Stimulated activated CD4-positive, alpha-beta T cell treated with anti-CD3 and anti-CD28 coated beads, Interleukin-1b, Interleukin-23, amount 100 ng/mL, for 24 hours (primary cell): ENCODE results near the gene ZNF221.
"Not testable (repeated sequence)": the region's sequence is repeated elsewhere in the genome, so short reads cannot be mapped to it uniquely, and the experiment has no call there.

Experiments used
- DNase-seq, 4 experiments: peaks; one replicate each; pipeline ENCODE4 v3.0.0-alpha.2; 2020; ENCODE audit warnings: low read depth in 4 of 4, low spot score in 1 of 4

Gene ZNF221

DNA sequence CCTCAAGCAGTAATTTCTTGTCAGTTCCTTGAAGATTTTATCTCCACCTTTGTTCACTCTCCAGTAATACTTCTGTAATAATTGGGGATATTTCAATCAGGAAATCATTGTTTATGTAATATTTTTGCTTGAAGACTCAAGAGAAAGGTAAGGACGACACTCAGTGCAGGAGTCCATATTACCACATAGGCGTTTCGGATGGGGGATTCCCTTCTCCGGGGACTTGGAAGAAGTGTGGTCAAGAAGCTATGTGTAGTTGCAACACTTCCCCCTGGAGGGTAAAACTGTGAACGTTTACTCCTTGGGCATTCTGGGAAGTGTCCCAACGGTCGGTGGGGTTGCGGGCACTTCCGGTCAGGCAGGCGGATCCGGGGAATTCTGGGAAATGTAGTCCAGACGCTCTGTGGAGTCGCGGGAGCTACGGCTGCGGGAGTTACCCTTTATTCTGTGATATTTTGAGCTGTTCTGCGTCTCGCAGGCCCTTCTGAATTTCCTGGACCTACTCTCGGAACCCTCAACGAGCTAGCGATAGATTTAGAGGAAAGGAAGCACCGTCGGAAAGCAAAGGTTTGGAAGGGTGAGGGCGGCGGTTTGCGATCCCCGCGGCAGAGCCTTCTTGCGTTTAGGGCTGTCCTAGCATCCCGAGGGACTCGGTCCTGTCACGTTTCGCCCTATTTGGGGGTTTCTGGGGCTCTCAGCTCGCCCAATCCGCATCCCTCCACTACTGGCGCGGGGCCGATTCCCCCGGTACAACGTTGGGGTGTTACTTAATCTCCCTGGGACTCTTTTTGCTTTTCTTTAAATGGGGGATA is at the start of gene ZNF221:
Gene ZNF221 (plus strand): TSS at position 395 of the 812 bp plus-strand sequence. CDS start 11,499 bp downstream, outside the sequence.
- DNase-seq = peak in 3 of 4 experiments; percentile 26 to 51 (median 49)

DNA sequence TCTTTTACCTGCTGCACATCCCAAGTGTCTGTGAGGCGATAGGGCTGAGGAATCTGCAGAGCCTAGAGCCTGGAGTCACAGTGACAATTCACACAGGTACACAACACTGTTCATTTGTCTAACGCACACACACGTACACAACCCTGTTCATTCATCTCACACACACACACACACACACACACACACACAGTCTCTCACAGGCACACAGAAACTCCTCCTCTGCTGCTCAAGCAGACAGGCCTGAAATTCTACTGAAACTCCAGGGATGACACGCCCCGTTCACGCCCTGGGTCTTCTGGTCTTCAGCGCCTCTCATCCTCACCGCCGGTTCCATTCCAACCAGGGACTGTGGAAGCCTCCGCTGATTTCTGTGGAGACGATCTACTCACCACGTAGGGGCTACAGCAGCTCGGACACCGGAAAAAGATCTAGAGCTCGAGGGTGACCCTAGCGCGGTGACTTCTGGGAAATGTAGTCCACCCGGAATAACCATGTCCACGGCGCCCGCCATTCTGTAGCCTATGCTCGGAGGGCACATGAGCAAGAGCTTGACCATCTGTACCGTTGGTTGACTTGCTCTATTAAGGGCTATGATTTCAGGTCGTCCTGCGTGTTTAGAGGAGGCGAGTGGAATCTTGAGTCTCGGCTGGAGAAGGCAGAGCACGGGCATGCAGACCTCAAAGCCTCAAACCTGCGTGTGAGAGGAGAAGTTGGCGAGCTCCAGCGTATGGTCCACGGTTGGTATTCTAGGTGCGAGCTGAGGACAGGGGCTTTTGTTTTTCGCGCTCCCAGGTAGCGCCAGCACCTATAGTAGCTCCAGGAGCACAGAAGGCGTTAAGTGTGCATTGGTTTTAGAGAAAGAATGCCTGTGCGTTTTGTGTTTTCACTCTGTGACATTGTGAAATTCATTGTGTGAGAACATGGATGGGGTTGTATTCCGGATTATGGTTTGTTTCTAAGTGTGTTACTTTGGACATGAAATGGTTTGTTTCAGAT is 49.3 kb upstream of the ZNF221 start:
- DNase-seq = peak; percentile 24 to 60 (median 55)

DNA sequence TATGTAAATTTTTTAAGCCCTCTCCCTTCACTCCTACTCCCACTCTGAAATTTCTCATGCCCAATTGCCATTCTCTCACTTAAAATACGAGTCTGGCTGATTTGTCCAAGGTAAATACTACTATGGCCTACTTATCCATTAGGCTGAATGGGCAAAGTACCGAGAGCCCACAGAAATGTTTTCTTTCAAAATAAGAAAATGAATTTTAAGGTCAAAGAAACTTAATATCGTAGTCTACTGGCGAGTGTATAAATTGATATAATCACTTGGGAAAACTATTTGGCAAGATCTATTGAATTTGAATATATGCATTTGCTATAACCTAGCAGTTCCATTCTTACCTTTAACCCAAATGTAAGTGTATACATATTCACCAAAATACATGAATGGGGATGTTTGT is 48.6 kb upstream of the ZNF221 start:
- DNase-seq = no peak

DNA sequence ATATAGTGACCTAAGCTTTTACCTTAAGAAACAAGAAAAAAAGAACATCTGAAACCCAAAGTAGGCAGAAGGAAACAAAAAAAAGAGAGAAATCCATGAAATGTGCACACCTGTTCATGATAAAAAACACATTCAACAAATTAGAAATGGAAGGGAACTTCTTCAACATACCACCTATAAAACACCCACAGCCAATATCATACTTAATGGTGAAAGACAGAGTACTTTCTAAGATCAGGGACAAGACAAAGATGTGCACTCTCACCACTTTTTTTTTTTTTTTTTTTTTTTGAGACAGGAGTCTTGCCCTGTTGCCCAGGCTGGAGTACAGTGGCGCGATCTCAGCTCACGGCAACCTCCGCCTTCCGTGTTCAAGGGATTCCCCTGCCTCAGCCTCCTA is 45.1 kb upstream of the ZNF221 start:
- no peak for DNase-seq

DNA sequence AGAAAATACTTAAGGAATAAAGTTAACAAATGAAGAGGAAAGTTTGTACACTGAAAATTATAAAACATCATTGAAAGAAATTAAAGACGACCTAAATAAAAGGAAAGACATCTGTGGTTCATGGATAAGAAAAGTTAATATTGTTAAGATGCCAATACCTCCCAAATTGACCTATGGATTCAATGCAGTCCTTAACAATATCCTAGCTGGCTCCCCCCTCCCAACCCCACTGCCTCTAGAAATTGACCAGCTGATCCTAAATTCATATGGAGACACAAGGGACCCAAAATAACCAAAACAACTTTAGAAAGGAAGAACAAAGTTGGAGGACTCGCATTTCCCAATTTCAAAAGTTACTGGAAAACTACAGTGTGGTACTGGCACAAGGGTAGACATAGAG is 44.3 kb upstream of the ZNF221 start:
- no peak for DNase-seq

DNA sequence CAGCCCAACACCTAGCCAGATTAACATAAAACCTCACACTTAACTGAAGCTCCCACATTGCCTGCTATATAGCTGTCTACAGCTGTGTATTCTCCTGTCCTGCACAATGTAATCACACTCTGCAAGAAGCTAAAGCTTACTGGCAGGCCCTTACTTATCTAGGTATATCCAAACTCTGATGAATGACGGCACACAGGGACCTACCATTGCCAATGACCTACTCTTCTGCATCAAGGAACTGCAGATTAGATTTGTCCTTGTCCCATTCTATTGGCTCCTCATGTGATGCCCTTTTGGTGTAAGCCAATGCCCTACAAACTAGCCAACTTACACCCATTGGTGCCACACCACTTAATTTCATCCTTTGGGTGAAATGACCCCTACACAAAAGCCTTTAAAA is 42.4 kb upstream of the ZNF221 start:
- DNase-seq = no peak

DNA sequence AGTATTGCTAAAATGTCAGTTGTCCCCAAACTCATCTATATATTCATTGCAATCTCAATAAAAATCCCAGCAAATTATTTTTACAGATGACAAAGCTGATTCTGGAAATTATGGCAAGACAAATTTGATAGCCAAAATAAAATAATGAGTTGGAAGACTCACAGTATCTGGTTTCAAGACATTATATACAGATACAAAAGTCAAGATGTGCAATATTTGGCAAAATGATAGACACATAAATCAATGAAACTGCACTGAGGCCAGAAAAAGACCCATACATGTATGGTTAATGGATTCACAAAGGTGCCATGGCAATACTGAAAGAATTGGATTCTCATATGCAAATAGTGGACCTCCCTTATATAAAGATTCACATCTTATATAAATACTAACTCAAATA is 40.1 kb upstream of the ZNF221 start:
- DNase-seq = no peak

DNA sequence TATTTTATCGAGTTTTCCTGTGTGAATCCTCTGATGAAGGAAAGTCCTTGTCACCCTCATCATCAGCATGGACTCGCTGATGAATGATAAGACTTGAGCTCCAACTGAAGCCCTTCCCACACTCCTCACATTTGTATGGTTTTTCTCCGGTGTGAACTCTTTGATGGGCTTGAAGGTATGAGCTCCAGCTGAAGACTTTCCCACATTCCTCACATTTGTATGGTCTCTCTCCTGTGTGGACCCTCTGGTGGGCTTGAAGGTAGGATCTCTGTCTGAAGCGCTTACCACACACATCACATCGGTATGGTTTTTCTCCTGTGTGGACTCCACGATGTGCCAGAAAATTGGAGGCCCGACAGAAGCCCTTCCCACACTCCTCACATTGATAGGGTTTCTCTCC is 37.6 kb upstream of the ZNF221 start:
- DNase-seq = no peak

DNA sequence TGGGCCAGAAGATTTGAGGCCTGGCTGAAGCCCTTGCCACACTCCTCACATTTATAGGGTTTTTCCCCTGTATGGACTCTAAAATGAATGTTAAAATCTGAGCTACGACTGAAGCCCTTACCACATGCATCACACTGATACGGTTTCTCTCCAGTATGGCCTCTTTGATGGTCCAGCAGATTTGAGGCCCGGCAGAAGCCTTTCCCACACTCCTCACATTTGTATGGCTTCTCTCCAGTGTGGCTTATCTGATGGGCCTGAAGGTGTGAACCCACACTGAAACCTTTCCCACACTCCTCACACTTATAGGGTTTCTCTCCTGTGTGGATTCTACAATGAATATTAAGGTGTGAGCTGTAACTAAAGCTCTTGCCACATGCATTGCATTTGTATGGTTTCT is 37.0 kb upstream of the ZNF221 start:
- DNase-seq = no peak

DNA sequence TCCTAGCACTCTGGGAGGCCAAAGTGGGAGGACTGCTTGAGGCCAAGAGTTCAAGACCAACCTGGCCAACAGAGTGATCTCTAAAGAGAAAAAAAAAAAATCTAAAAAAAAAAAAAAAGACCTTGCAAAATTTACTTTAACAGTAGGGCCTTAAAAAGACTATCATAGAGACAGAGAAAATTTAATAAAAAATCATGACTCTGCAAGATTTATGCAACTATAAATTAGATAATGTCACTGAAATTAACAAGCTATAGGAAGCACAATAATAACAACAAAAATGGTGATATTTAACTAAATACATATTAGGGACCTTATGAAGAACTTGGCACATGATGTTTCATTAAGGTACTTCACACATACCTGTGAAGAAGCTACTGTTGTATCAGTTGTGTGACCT is 27.2 kb upstream of the ZNF221 start:
- no peak for DNase-seq

DNA sequence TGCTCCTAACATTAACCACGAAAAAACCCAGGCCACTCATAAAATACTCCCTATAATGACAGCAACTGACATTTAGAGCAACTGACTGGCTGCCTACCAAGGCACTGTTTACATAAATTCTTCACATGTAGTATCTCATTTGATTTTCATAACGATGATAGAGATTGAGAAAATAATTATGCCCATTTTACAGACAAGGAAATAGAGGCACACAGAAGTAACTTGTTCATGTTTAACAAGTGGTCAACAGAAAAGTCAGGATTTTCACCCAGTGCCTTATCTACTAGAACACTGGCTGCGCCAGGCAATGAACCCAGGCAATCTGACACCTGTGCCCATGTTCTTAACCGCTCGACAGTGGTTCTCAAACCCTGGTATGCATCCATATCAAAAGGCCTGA is 22.2 kb upstream of the ZNF221 start:
- DNase-seq = no peak

DNA sequence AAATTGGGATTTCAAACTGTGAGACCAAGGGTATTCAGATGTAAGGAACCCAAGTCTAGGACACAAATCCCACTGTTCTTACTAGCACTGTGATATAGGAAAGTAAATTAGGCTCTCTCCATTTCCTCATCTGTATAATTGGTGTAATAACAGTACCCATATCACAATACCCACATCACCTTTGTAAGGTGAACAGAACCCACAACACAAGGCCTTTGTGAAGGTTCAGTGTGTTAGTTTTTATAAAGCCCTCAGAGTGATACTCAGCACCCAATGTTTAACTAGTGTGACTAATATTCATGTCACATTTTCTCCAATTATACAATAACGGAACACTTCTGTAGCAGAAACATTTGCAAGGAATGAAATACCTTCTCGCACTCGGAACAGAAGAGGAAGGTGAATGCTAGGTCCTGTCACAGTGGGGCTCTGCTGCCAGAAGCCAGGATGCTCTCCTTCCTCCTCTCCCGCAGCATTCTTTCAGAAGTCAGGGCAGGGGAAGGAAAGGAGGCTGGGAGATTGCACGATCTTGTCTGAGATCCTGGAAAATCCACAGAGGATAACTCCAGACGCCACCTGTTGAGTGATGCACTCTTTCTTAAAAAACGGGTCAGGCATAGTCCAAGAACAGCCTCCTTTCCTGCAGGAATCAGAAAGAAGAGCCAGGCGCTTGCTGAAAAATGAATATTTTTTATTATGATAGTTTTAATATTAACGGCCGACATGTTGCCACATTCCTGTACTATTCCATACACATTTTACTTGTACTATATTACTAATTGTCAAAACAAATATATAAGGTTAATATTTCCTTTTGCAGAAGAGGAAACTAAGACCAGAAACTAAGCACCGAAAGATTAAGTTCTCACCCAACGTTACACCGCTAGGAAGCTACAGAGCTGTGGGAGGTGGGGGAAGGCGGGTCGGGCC is 16.7 kb upstream of the ZNF221 start:
- no peak for DNase-seq

DNA sequence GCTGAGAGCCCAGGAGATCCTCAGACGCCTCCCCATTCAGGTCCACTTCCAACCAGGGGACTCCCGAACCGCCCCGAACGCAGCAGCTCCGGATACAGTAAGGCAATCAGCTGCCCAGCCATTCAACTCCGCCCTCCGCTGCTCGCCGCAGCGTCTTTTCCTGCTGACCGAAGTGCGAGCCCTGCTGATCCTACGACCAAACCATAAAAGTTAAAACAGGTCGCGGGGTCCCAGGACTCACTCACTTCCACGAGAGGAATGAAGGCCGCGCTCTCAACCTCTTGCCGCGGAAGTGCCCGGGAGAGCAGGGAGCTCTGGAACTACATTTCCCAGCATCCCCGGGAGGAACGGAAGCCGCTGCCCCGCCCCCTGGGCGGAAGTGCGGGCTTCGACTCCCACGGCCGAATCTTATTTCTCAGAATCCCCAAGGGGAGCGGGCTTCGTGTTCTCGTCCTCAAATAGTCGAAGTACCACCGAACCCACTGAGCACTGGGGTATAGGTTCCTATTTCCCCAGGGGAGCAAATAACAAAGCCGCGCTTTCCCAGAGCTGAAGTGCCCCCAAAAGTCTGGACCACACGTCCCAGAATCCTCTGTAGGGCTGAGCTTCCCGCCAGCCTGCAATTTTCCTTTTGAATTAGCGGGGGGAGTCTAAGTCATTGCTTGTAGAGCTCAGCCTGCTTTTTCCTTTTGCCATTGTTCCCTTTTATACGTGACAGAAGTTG is 15.9 kb upstream of the ZNF221 start, which contains the start of gene ZNF45:
Gene ZNF45 (minus strand): TSS at position 298 of the 724 bp plus-strand sequence. CDS start 13,097 bp downstream, outside the sequence.
- peak; percentile 70 to 85 (median 76) for DNase-seq

DNA sequence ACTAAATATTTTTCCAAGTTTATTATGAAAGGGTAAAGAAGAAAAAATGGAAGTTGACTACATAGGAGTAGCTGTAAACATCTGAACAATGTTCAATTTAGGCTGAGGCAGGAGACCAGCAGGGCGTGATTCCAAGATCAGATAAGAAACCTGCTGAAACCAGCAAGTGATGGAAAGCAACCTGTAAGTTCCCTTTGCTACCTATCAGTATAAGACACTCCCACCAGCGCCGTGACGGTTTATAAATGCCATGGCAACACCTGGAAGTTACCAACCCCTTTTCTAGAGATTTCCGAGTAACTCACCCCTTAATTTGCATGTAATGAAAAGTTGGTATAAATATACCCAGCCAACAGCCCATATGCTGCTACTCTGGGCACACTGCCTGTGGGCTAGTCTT is 14.8 kb upstream of the ZNF221 start:
- no peak for DNase-seq

DNA sequence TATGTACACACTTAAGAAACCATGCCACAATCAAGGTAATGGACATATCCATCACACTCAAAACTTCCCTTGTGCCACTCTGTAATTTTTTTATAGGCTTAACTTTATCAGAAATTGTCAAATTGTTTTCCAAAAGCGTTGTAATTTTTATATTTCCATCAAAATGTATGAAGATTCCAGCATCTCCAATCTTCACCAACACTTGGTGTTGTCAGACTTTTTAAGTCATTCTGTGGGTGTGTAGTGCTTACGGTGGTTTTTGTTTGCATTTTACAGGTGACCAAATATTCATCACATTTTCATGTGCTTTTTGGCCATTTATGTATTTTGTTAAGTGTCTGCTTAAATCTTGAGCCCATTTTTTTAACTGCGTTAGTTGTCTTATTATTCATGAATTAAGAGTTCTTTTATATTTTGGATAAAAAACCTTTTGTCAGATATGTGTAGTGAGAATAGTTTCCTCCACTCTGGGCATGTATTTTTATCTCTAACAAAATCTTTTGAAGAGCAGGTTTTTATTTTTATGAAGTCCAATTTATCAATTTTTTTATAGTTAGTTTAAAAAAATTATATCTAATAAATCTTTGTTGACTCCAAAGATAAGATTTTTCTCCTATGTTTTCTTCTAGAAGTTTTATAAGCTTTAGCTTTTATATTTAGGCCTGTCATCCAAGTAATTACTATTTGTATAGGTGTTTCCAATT is 11.3 kb upstream of the ZNF221 start:
- no peak for DNase-seq

DNA sequence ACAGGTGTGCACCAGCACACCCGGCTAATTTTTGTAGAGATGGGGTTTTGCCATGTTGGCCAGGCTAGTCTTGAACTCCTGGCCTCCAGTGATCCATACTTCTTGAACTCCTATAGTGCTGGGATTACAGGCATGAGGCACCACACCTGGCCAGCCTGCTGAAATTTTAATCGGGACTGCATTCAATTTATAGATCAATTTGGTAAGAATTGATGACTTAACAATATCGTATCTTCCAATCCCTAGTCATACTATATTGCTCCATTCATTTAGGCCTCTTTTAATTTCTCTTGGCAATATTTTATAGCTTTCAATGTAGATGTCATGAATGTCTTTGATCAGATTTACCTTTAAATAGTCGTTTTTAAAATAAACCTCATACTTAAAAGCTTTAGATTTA is 10.3 kb upstream of the ZNF221 start:
- DNase-seq = no peak

DNA sequence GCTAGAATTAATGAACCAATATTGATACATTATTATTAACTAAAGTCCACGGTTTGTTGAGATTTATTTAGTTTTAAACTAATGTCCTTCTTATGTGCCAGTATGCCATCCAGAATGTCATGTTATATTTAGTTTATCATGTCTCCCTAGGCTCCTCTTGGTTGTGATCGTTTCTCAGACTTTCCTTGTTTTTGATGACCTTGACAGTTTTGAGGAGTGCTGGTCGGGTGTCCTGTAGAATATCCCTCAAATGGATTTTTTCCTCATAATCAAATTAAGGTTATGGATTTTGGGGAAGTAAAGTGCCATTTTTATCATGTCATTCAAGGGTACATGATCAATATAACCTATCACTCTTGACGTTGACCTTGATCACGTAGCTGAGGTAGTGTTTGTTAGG is 9.8 kb upstream of the ZNF221 start:
- DNase-seq = no peak

DNA sequence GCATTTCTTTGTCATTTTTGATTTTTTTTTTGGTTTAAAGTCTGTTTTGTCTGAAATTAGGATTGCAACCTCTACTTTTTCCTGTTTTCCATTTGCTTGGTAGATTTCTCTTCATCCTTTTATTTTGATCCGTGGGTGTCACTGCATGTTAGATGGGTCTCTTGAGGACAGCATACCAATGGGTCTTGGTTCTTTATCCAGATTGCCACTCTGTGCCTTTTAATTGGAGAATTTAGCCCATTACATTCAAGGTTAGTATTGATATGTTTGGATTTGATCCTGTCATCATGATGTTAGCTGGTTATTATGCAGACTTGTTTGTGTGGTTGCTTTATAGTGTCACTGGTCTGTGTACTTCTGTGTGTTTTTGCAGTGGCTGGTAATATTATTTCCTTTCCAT is 3.6 kb upstream of the ZNF221 start:
- DNase-seq = not testable (repeated sequence)

DNA sequence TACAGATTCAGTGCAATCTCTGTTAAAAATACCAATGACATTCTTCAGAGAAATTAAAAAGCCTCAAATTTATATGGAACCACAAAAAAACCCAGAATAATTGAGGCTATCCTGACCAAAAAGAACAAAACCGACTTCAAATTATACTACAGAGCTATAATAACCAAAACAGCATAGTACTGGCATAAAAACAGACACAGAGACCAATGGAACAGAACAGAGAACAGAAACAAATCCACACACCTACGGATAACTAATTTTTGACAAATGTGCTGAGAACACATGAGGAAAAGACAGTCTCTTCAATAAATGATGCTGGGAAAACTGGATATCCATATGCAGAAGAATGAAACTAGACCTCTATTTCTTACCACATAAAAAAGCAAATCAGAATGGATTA is 1.2 kb upstream of the ZNF221 start:
- DNase-seq = not testable (repeated sequence)
